22Rv1 (cell line): ENCODE data around the gene EPHA6.
A peak's percentile ranks its signal among the peaks of the same experiment; 100 is the strongest.

Experiments used
- H3K27ac ChIP-seq: fragments of 450-650 bp; 2 replicates; pipeline ENCODE4 v1.5.1; 2017
- ZFX ChIP-seq: fragments of 450-650 bp; IDR thresholded peaks from 2 replicates; pipeline ENCODE4 v1.6.1; 2017; ENCODE audit warnings: antibody characterized with exemption, borderline replicate concordance
- TF ChIP-seq, protein P1 (sequence below): fragments of 450-650 bp; IDR thresholded peaks from 2 replicates; pipeline ENCODE4 v1.5.1; 2017; ENCODE audit warnings: mild to moderate bottlenecking

EPHA6 gene

DNA sequence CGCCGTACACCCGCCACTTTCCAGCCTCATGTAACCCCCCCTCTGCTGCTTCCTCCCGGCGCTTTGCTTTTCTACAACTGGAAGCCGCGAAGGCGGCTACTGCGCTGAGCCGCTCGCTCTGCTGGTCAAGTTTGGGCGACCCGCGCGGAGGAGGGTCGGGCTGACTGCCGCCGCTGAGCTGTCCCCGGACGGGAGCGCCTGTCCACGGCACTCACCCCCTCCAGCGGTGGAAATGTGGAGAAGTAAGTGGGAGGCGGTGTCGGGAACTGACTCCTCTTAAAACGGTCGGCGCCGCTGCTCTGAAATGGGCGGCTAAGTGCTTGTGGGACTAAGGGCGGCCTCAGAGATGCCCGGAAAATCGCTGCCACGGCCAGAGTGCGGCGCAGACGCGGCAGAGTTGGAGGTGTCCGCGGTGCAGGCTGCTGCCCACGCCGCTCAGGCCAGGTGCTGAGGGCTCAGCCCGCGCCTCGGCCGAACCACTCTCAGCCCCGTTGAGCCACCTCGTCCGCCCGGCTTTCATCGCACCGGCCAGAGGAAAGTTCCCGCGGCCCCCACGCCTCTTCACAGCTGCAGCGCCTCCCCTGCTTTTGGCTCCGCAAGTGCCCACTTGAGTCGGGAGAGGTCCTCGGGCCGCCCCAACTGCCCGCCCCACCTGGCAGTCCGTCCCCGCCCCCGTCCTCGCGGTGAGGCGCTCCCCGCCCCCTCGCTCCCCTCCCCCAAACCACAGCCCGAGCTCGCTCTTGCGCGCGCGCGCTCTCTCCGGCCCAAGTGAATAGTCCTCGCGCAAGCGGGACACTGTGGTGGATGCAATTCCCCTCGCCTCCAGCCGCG is at the start of gene EPHA6:
TSS of gene EPHA6 (plus strand) at position 775 of the 831 bp plus-strand sequence.
- no peak for TF ChIP-seq ZFX
- TF ChIP-seq, protein P1, sequence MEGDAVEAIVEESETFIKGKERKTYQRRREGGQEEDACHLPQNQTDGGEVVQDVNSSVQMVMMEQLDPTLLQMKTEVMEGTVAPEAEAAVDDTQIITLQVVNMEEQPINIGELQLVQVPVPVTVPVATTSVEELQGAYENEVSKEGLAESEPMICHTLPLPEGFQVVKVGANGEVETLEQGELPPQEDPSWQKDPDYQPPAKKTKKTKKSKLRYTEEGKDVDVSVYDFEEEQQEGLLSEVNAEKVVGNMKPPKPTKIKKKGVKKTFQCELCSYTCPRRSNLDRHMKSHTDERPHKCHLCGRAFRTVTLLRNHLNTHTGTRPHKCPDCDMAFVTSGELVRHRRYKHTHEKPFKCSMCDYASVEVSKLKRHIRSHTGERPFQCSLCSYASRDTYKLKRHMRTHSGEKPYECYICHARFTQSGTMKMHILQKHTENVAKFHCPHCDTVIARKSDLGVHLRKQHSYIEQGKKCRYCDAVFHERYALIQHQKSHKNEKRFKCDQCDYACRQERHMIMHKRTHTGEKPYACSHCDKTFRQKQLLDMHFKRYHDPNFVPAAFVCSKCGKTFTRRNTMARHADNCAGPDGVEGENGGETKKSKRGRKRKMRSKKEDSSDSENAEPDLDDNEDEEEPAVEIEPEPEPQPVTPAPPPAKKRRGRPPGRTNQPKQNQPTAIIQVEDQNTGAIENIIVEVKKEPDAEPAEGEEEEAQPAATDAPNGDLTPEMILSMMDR, result no peak
- H3K27ac ChIP-seq, result peak within 1 kb of the TSS; percentile 84

DNA sequence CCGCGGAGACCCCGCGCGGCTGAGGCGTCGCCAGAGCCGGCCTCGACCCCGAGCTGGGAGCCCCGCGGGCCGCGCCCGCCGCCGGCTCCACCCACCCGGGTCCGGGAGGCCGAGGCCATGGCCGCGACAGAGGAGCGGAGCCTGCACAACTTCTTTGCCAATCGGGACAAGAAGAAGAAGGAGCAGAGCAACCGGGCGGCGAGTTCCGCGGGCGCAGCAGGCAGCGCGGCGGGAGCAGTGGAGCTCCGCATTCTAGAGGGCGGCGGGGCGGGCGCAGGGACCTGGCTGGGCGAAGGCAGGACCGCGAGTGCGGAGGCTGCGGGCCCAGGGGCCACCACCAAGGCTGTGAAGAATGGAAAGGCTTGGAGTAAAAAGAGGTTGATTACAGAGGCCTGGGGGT is 37.6 kb upstream of the EPHA6 start:
- no peak overlapping the region for H3K27ac ChIP-seq
- no peak for TF ChIP-seq ZFX
- TF ChIP-seq, protein P1, result no peak

DNA sequence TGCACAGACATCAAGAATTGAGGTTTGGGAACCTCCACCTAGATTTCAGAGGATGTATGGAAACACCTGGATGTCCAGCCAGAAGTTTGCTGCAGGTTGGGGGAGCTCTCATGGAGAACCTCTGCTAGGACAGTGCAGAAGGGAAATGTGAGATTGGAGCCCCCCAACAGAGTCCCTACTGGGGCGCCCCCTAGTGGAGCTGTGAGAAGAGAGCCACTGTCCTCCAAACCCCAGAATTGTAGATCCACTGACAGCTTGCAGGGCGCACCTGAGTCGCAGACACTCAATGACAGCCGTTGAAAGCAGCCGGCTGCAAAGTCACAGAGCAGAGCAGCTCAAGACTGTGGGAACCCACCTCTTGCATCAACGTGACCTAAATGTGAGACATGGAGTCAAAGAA is 34.6 kb upstream of the EPHA6 start:
- TF ChIP-seq ZFX, result no peak
- TF ChIP-seq, protein P1, result peak; percentile 54
- no peak overlapping the region for H3K27ac ChIP-seq

DNA sequence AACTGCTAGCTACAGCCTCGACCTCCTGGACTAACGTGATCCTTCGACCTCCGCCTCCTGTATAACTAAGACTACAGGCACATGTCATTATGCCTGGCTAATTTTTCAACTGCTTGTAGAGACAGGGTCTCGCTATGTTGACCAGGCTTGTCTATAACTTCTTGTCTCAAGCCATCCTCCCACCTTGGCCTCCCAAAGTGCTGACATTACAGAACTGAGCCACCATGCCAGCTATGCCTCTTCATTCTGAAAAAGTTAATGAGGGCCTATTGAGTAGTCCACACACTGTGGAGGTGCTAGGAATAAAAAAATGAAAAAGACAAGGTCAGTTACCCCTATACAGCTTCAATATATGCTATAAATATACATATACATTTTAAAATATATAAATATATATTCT is 18.3 kb upstream of the EPHA6 start:
- no peak for TF ChIP-seq ZFX
- TF ChIP-seq, protein P1, result no peak
- H3K27ac ChIP-seq, result no peak overlapping the region

DNA sequence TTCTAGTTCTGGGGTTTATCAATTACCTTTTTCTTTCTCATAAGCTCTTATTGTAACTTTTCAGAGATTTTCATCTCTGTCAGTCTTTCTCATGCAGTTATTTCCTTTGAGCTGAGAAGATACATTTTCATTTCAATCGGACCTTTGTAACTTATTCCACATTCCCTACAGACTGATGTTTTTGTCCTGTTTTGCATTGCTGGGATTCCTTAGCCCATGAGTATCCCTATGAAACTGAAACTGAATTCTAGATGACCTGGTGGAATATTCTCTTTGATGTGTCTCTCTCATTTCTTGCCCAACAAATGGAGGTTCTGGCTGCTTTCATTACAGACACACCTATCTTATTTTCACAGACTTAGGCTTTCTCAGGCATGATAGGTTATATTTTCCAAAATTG is 10.5 kb upstream of the EPHA6 start:
- TF ChIP-seq ZFX, result no peak
- TF ChIP-seq, protein P1, result no peak
- H3K27ac ChIP-seq, result no peak overlapping the region

DNA sequence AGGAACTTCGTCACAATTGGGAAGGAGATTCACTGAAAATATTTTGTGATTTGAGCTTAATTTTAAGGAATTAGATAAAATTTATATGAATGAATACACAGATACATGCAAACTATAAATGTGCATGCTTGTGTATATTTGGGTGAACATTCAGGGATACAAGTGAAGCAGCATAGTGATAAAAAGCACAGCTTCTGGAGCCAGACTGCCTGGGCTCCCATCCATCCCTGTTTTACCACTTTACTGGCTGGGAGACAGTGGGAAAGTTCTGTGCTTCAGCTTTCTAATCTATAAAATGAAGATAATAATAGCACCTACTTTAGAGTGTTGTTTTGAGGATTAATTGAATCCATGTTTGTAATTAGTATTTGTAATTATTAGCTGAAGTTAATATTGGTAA is 8.1 kb upstream of the EPHA6 start:
- TF ChIP-seq, protein P1, result no peak
- TF ChIP-seq ZFX, result no peak
- no peak overlapping the region for H3K27ac ChIP-seq

DNA sequence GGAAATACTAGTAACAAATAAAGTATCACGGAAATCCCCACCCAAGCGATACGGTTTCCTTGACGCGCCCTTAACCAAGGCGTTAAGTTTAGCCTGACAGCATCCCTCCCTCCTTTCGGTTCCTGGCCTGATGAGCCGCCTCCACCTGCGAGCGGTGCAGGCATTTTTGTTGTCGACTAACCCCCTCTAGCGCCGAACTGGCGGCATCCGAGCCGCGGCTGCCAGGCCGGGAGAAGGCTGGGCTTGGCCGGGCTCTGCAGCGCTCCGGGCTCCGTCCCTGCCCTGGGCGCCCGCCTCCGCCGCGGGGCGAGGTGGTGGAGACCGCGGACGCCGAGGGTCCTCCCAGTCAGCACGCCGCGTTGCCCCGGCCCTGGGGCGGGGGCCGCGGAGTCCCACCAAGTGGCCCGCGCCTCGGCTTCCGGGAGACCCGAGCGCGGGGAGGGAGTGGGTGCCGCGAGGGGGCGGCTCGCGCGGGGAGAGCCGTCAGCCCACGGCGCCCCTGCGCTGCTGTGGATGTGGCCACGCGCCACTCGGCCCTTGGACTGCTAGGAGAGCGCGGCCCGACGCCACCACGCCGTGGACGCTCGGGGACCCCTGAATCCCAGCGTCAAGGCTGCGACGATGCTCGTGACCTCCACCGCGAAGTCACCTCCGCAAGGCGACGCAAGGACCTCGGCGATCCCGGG is 1.1 kb upstream of the EPHA6 start:
- TF ChIP-seq, protein P1, result peak; percentile 75
- TF ChIP-seq ZFX, result no peak
- peak overlapping the region; percentile 84 for H3K27ac ChIP-seq
